ENCODE results near the gene CCT5. TPM values are rescaled to one million over a fixed set of nuclear protein-coding genes. Genes with fewer than 3 reads are reported as not detected.

The CCT5 gene
- 414 TPM for polyA plus RNA-seq (2013, experiment 1 of 4)
- polyA plus RNA-seq (2013, experiment 2 of 4), result 385 TPM
- 330 TPM for polyA plus RNA-seq (2013, experiment 3 of 4)
- polyA plus RNA-seq (2013, experiment 4 of 4), result 346 TPM

DNA sequence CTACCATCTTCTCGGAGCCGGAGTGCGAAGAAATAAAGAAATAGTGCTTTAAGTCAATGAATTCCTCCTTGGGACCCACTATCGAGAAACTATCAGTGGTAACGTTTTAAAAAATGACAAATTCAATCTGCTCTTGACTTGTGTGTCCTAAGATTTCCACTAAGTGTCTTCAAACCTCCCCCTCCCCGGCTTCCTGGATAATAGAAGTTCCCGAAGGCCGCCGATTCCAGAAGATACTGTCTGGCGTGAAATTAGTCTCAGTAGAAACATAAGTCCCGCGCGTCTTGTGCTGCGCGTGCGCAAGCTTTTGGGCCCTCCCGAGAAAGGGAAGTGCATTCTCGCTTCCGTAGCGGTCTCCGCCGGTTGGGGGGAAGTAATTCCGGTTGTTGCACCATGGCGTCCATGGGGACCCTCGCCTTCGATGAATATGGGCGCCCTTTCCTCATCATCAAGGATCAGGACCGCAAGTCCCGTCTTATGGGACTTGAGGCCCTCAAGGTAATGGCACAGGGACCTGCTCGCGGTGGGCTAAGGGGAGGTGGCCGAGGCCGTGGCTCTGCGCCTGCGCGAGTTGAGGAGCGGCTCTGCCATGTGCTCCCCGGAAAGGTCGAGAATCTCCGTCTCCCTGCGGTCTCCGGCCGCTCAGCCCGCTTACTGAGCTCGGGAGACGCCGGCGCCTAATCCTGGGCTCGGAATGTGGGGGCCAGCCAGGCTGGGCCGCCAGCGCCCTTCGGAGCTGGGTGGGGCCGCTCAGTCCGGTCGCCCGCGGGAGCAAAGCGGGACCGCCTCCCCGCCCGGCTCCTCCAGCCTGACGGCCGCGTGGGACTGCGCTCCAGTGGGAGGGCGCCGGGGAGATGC is at the start of gene CCT5:
TSS of gene CCT5 (plus strand) at position 333 of the 858 bp plus-strand sequence. CDS start at position 394, 61 bp downstream.
- Histone ChIP-seq H3K27me3 (ENCODE audit: control insufficient read depth, insufficient read depth, low read length, poor library complexity, severe bottlenecking) (no peaks in the 10 kb centered on the region), H3K27ac (ENCODE audit: insufficient read depth, low read depth, low read length, poor library complexity, severe bottlenecking) (peak within 1 kb of the TSS; percentile 95), H3K4me1 (ENCODE audit: control insufficient read depth, insufficient read depth, low read length) (peaks cover 20% of the 10 kb centered on the region), H3K4me3 (ENCODE audit: insufficient read depth, low read depth, low read length) (peak within 1 kb of the TSS; percentile 97), H3K36me3 (ENCODE audit: control insufficient read depth, insufficient read depth, low read length) (peaks cover 6% of the 10 kb centered on the region), H3K9me3 (ENCODE audit: control insufficient read depth, low read length) (no peaks in the 10 kb centered on the region)
- whole genome bisulfite sequencing, 2 experiments, result 0% methylated on average over 67 of the region's 67 CpGs

DNA sequence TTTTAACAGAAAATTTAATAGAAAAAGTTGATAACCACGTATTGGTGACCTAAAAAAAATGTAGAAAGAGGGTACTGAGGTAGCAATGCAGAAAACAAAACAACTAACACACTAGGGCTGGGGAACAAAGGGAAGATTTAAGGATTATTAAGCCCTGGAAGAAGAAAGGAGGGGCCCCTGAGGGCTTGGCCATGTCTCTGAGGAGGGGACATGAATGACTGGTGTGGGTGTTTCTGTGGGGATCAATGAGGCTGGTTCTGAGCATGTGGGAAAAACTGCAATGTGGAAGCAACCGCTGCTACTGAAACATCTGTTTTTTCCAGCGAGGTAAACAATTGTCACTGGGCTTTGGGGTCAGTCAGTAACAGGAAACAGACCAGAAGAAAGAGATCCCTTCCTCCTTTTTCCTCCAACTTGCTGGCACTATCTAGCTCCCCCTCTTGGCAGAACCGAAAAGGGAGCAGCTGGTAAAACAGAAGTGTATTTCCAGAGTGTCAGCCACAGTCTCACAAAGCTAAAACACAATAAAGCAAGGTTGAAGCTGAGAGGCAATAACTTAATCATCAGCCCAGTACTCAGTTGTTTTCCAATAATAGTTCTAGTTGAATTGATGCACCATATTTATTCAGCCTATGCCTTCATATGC is 48.7 kb upstream of the CCT5 start:
- WGBS, 2 experiments, result 71 to 82% methylated on average over 4 of the region's 4 CpGs
- Histone ChIP-seq H3K4me1 (ENCODE audit: control insufficient read depth, insufficient read depth, low read length) (no peaks in the 10 kb centered on the region), H3K27ac (ENCODE audit: insufficient read depth, low read depth, low read length, poor library complexity, severe bottlenecking) (no peak overlapping the region), H3K27me3 (ENCODE audit: control insufficient read depth, insufficient read depth, low read length, poor library complexity, severe bottlenecking) (no peaks in the 10 kb centered on the region), H3K36me3 (ENCODE audit: control insufficient read depth, insufficient read depth, low read length) (no peaks in the 10 kb centered on the region), H3K4me3 (ENCODE audit: insufficient read depth, low read depth, low read length) (no peak overlapping the region), H3K9me3 (ENCODE audit: control insufficient read depth, low read length) (peaks cover 3% of the 10 kb centered on the region)

- Histone ChIP-seq H3K27me3 (ENCODE audit: control insufficient read depth, insufficient read depth, low read length, poor library complexity, severe bottlenecking) (no peaks in the 10 kb centered on the region), H3K4me3 (ENCODE audit: insufficient read depth, low read depth, low read length) (no peak overlapping the region), H3K27ac (ENCODE audit: insufficient read depth, low read depth, low read length, poor library complexity, severe bottlenecking) (no peak overlapping the region), H3K9me3 (ENCODE audit: control insufficient read depth, low read length) (peaks cover 3% of the 10 kb centered on the region), H3K36me3 (ENCODE audit: control insufficient read depth, insufficient read depth, low read length) (no peaks in the 10 kb centered on the region), H3K4me1 (ENCODE audit: control insufficient read depth, insufficient read depth, low read length) (no peaks in the 10 kb centered on the region)
- WGBS, 2 experiments, result 78 to 89% methylated on average over 3 of the region's 3 CpGs
Measured at GRCh38 chr5:10202089-10202910, 47.8 kb upstream of the CCT5 start.

GRCh38 chr5:10209004-10209403 is 41.1 kb upstream of the CCT5 start:
- no peaks in the 10 kb centered on the region for H3K4me1 ChIP-seq (ENCODE audit: control insufficient read depth, insufficient read depth, low read length)
- no peaks in the 10 kb centered on the region for H3K27me3 ChIP-seq (ENCODE audit: control insufficient read depth, insufficient read depth, low read length, poor library complexity, severe bottlenecking)
- no peak overlapping the region for H3K4me3 ChIP-seq (ENCODE audit: insufficient read depth, low read depth, low read length)
- H3K36me3 ChIP-seq (ENCODE audit: control insufficient read depth, insufficient read depth, low read length), result no peaks in the 10 kb centered on the region
- H3K27ac ChIP-seq (ENCODE audit: insufficient read depth, low read depth, low read length, poor library complexity, severe bottlenecking), result no peak overlapping the region
- WGBS, 2 experiments, result 91% methylated on average over 1 of the region's 1 CpG; no CpG with 5 or more reads in 1 of the 2 experiments
- no peaks in the 10 kb centered on the region for H3K9me3 ChIP-seq (ENCODE audit: control insufficient read depth, low read length)

GRCh38 chr5:10213316-10213715 is 36.8 kb upstream of the CCT5 start:
- Histone ChIP-seq H3K9me3 (ENCODE audit: control insufficient read depth, low read length) (no peaks in the 10 kb centered on the region), H3K27ac (ENCODE audit: insufficient read depth, low read depth, low read length, poor library complexity, severe bottlenecking) (no peak overlapping the region), H3K36me3 (ENCODE audit: control insufficient read depth, insufficient read depth, low read length) (no peaks in the 10 kb centered on the region), H3K4me3 (ENCODE audit: insufficient read depth, low read depth, low read length) (no peak overlapping the region), H3K4me1 (ENCODE audit: control insufficient read depth, insufficient read depth, low read length) (no peaks in the 10 kb centered on the region), H3K27me3 (ENCODE audit: control insufficient read depth, insufficient read depth, low read length, poor library complexity, severe bottlenecking) (no peaks in the 10 kb centered on the region)
- WGBS, 2 experiments, result 88 to 92% methylated on average over 5 of the region's 5 CpGs

GRCh38 chr5:10214041-10214440 is 36.0 kb upstream of the CCT5 start:
- no peak overlapping the region for H3K4me3 ChIP-seq (ENCODE audit: insufficient read depth, low read depth, low read length)
- no peaks in the 10 kb centered on the region for H3K27me3 ChIP-seq (ENCODE audit: control insufficient read depth, insufficient read depth, low read length, poor library complexity, severe bottlenecking)
- WGBS, 2 experiments, result 92% methylated on average over 2 of the region's 2 CpGs
- H3K27ac ChIP-seq (ENCODE audit: insufficient read depth, low read depth, low read length, poor library complexity, severe bottlenecking), result no peak overlapping the region
- no peaks in the 10 kb centered on the region for H3K36me3 ChIP-seq (ENCODE audit: control insufficient read depth, insufficient read depth, low read length)
- no peaks in the 10 kb centered on the region for H3K9me3 ChIP-seq (ENCODE audit: control insufficient read depth, low read length)
- H3K4me1 ChIP-seq (ENCODE audit: control insufficient read depth, insufficient read depth, low read length), result no peaks in the 10 kb centered on the region

DNA sequence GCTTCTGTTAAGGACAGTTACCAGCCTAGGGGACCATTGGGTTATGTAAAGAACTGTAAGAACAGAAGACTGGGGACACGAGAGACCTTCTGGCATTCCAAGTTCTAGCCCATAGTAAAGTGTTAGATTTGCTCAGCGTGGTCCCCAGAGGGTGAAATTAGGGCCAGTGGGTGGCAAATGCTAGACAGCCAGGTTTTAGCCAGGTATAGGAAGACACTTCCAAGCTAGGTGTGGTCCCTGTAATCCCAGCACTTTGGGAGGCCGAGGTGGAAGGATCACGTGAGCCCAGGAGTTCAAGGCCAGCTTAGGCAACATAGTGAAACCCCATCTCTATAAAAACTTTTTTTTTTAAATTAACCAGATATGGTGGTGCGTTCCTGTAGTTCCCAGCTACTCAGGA is 34.7 kb upstream of the CCT5 start:
- no peak overlapping the region for H3K4me3 ChIP-seq (ENCODE audit: insufficient read depth, low read depth, low read length)
- no peaks in the 10 kb centered on the region for H3K36me3 ChIP-seq (ENCODE audit: control insufficient read depth, insufficient read depth, low read length)
- 93 to 96% methylated on average over 5 of the region's 5 CpGs for WGBS, 2 experiments
- H3K9me3 ChIP-seq (ENCODE audit: control insufficient read depth, low read length), result no peaks in the 10 kb centered on the region
- no peaks in the 10 kb centered on the region for H3K27me3 ChIP-seq (ENCODE audit: control insufficient read depth, insufficient read depth, low read length, poor library complexity, severe bottlenecking)
- no peak overlapping the region for H3K27ac ChIP-seq (ENCODE audit: insufficient read depth, low read depth, low read length, poor library complexity, severe bottlenecking)
- H3K4me1 ChIP-seq (ENCODE audit: control insufficient read depth, insufficient read depth, low read length), result no peaks in the 10 kb centered on the region

DNA sequence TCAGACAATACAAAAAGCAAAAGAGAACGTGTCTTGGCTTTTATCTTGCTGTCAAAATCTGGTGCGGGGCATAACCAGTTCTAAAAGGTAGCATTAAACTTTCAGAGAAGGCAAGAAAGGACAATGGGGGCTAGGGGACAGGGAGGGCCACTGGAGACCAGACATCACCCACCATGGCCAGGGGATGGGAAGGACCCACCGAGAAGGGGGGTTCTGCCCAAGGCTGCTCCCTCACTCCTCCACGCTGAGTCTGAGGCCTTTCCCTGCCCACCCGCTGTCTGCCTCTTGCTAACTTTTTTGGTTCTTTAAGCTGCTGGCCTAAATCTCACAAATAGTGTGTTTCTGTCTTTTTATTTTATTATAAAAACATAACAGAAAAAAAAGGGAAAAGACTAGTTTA is 34.0 kb upstream of the CCT5 start:
- Histone ChIP-seq H3K4me1 (ENCODE audit: control insufficient read depth, insufficient read depth, low read length) (no peaks in the 10 kb centered on the region), H3K9me3 (ENCODE audit: control insufficient read depth, low read length) (no peaks in the 10 kb centered on the region), H3K4me3 (ENCODE audit: insufficient read depth, low read depth, low read length) (no peak overlapping the region), H3K27ac (ENCODE audit: insufficient read depth, low read depth, low read length, poor library complexity, severe bottlenecking) (no peak overlapping the region), H3K27me3 (ENCODE audit: control insufficient read depth, insufficient read depth, low read length, poor library complexity, severe bottlenecking) (no peaks in the 10 kb centered on the region), H3K36me3 (ENCODE audit: control insufficient read depth, insufficient read depth, low read length) (no peaks in the 10 kb centered on the region)
- 94% methylated on average over 5 of the region's 5 CpGs for WGBS, 2 experiments

DNA sequence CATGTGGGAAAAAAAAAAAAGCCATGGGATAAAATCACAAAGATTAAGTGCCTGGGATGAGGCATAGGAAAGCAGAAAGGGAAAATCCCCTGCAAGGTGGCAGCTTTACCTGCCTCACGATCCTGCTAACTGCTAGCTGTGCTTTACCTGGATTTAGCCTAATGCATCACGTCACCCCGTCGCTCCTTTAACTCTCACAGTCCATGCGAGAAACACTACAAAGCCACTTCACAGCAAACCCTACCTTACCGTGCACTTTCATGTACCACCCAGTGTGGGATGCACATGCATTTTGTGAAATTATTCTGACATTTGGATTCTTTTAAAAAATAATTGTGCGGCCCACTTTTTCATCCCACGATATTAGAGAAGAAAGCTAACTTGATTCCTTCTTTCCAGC is 31.4 kb upstream of the CCT5 start:
- H3K9me3 ChIP-seq (ENCODE audit: control insufficient read depth, low read length), result no peaks in the 10 kb centered on the region
- H3K27ac ChIP-seq (ENCODE audit: insufficient read depth, low read depth, low read length, poor library complexity, severe bottlenecking), result no peak overlapping the region
- H3K4me3 ChIP-seq (ENCODE audit: insufficient read depth, low read depth, low read length), result no peak overlapping the region
- H3K36me3 ChIP-seq (ENCODE audit: control insufficient read depth, insufficient read depth, low read length), result no peaks in the 10 kb centered on the region
- no peaks in the 10 kb centered on the region for H3K27me3 ChIP-seq (ENCODE audit: control insufficient read depth, insufficient read depth, low read length, poor library complexity, severe bottlenecking)
- WGBS, 2 experiments, result 93 to 96% methylated on average over 6 to 8 of the region's 8 CpGs
- no peaks in the 10 kb centered on the region for H3K4me1 ChIP-seq (ENCODE audit: control insufficient read depth, insufficient read depth, low read length)

GRCh38 chr5:10219068-10219467 is 31.0 kb upstream of the CCT5 start:
- H3K27ac ChIP-seq (ENCODE audit: insufficient read depth, low read depth, low read length, poor library complexity, severe bottlenecking), result no peak overlapping the region
- no peaks in the 10 kb centered on the region for H3K36me3 ChIP-seq (ENCODE audit: control insufficient read depth, insufficient read depth, low read length)
- WGBS, 2 experiments, result 95 to 99% methylated on average over 3 of the region's 4 CpGs
- H3K4me1 ChIP-seq (ENCODE audit: control insufficient read depth, insufficient read depth, low read length), result no peaks in the 10 kb centered on the region
- H3K27me3 ChIP-seq (ENCODE audit: control insufficient read depth, insufficient read depth, low read length, poor library complexity, severe bottlenecking), result no peaks in the 10 kb centered on the region
- no peak overlapping the region for H3K4me3 ChIP-seq (ENCODE audit: insufficient read depth, low read depth, low read length)
- no peaks in the 10 kb centered on the region for H3K9me3 ChIP-seq (ENCODE audit: control insufficient read depth, low read length)

Data from ectodermal cell (in vitro differentiated cells).